B cell (primary cell): ENCODE results near the gene MAGEC3. TPM values are rescaled to one million over a fixed set of nuclear protein-coding genes. Genes with fewer than 3 reads are reported as not detected.

Experiments used
- ATAC-seq: fragments of 200-7000 bp; cut with Tn5 transposase; one replicate; pipeline ENCODE4 v1.10.0; 2021; ENCODE audit warnings: low read depth, mild to moderate bottlenecking, moderate number of reproducible peaks, moderate library complexity
- CTCF ChIA-PET: fragments of 350-600 bp; sonication (Branson Sonifier 250); formaldehyde crosslinking; loops from one replicate; lab custom pipeline; 2021; ENCODE audit warnings: antibody characterized with exemption, inconsistent platforms; lab: Charles Lee
- POLR2A ChIA-PET: fragments of 350-600 bp; sonication (Branson Sonifier 250); formaldehyde crosslinking; loops from one replicate; lab custom pipeline; 2021; ENCODE audit warnings: antibody characterized with exemption; lab: Charles Lee
- DNase-seq: peaks from one replicate; pipeline ENCODE4 v3.0.0; 2013
- H2AFZ ChIP-seq: 2 replicates; pipeline ENCODE4 v1.6.1; 2012; ENCODE audit warnings: mild to moderate bottlenecking, low read depth, low read length; ENCODE audit not compliant: insufficient read depth, poor library complexity, severe bottlenecking
- H3K27ac ChIP-seq, 2 donors: 1 replicate in 1 of 2; 2 replicates in 1 of 2; pipeline ENCODE4 v1.5.1; 2012 to 2013; ENCODE audit warnings: low read length in 2 of 2, mild to moderate bottlenecking in 2 of 2, moderate library complexity in 1 of 2
- H3K27me3 ChIP-seq, 4 experiments: fragments of 200-600 bp in 1 of 4; sonication (generic) in 1 of 4; replicated peaks in 1 of 4; 1 replicate in 2 of 4; 2 replicates in 2 of 4; pipeline versions ENCODE4 v1.6.1 to v1.7.0; 2013 to 2016; ENCODE audit warnings: low read length in 3 of 4, mild to moderate bottlenecking in 2 of 4, mixed read lengths in 1 of 4, moderate library complexity in 1 of 4; ENCODE audit not compliant: insufficient read depth in 4 of 4, control insufficient read depth in 3 of 4; ENCODE audit errors: control extremely low read depth in 1 of 4
- H3K36me3 ChIP-seq, 2 experiments: replicated peaks in 1 of 2; 1 replicate in 1 of 2; 2 replicates in 1 of 2; pipeline versions ENCODE4 v1.6.1 to v1.7.1; 2013; ENCODE audit warnings: low read length in 1 of 2; ENCODE audit not compliant: insufficient read depth in 2 of 2, control insufficient read depth in 1 of 2; ENCODE audit errors: control extremely low read depth in 1 of 2, extremely low read depth in 1 of 2
- H3K4me1 ChIP-seq, 2 donors: fragments of 200-600 bp in 1 of 2; sonication (generic) in 1 of 2; 1 replicate in 1 of 2; 2 replicates in 1 of 2; pipeline versions ENCODE4 v1.5.1 to v1.6.1; 2013 to 2017; ENCODE audit warnings: low read length in 2 of 2; ENCODE audit not compliant: control insufficient read depth in 2 of 2, insufficient read depth in 2 of 2
- H3K4me2 ChIP-seq: replicated peaks from 2 replicates; pipeline ENCODE3; 2012; ENCODE audit warnings: mild to moderate bottlenecking, low read depth, low read length; ENCODE audit not compliant: poor library complexity, severe bottlenecking
- H3K4me3 ChIP-seq, 5 experiments: fragments of 200-600 bp in 1 of 5; sonication (generic) in 1 of 5; 1 replicate in 3 of 5; 2 replicates in 2 of 5; pipeline versions ENCODE4 v1.5.1 to v1.7.0; 2011 to 2016; ENCODE audit warnings: low read length in 4 of 5, mild to moderate bottlenecking in 4 of 5, low read depth in 2 of 5, control low read depth in 1 of 5, moderate library complexity in 1 of 5; ENCODE audit not compliant: insufficient read depth in 1 of 5; ENCODE audit errors: control extremely low read depth in 1 of 5, extremely low read depth in 1 of 5
- H3K79me2 ChIP-seq: fragments of 200-600 bp; sonication (generic); one replicate; pipeline ENCODE4 v1.6.0; 2016; ENCODE audit warnings: low read length; ENCODE audit not compliant: control insufficient read depth, insufficient read depth
- H3K9ac ChIP-seq: fragments of 200-600 bp; sonication (generic); 2 replicates; pipeline ENCODE4 v1.6.1; 2017; ENCODE audit warnings: mild to moderate bottlenecking, low read length, moderate library complexity
- H3K9me3 ChIP-seq, 3 donors: one replicate each; pipeline versions ENCODE4 v1.6.1 to v1.7.1; 2013; ENCODE audit warnings: low read length in 2 of 3; ENCODE audit not compliant: control insufficient read depth in 2 of 3, insufficient read depth in 1 of 3; ENCODE audit errors: control extremely low read depth in 1 of 3
- H4K20me1 ChIP-seq: 2 replicates; pipeline ENCODE4 v1.6.0; 2012; ENCODE audit warnings: mild to moderate bottlenecking, low read length; ENCODE audit not compliant: insufficient read depth, control insufficient read depth, poor library complexity, severe bottlenecking
- H3K27ac Mint-ChIP-seq: one replicate; pipeline ENCODE4 v1.8.0; 2021; ENCODE audit warnings: mixed read lengths
- H3K27me3 Mint-ChIP-seq: one replicate; pipeline ENCODE4 v1.8.0; 2021; ENCODE audit warnings: mixed read lengths
- H3K4me1 Mint-ChIP-seq: one replicate; pipeline ENCODE4 v1.8.0; 2021; ENCODE audit warnings: mixed read lengths
- H3K4me3 Mint-ChIP-seq: one replicate; pipeline ENCODE4 v1.8.0; 2021; ENCODE audit warnings: mixed read lengths
- H3K9me3 Mint-ChIP-seq: one replicate; pipeline ENCODE4 v1.8.0; 2022; ENCODE audit warnings: mixed read lengths; ENCODE audit not compliant: insufficient read depth
- EZH2 ChIP-seq: IDR thresholded peaks from 2 replicates; pipeline ENCODE4 v1.6.1; 2012; ENCODE audit warnings: borderline replicate concordance, low read depth, mild to moderate bottlenecking, moderate library complexity, low read length; ENCODE audit not compliant: insufficient read depth, poor library complexity, severe bottlenecking
- WGBS: methylation state at CpG from one replicate; pipeline ENCODE4 v1.1.5; 2013; ENCODE audit warnings: missing lambda C conversion rate; ENCODE audit not compliant: insufficient coverage; 5-methylcytosine and 5-hydroxymethylcytosine counted together
- intact Hi-C: fragments of 100-400 bp; cut with micrococcal nuclease; formaldehyde crosslinking; loops from one replicate; pipeline ENCODE4 v1.10.0; 2022
- polyA plus RNA-seq: library from polyadenylated mRNA; depleted of rRNA; stranded (reverse); fragments of >200 nt; gene quantifications from 2 replicates; pipeline ENCODE4 v1.2.3, GENCODE V29; 2012
- total RNA-seq, 2 donors: library from RNA; stranded (reverse); fragments of 120-200 nt in 1 of 2; gene quantifications; 1 replicate in 1 of 2; 2 replicates in 1 of 2; pipeline versions ENCODE4 v1.2.3 to v1.2.4, GENCODE V29; 2013 to 2022
- TF ChIP-seq, protein P1 (sequence below): fragments of 200-600 bp; IDR thresholded peaks from one replicate; pipeline ENCODE4 v1.8.0; 2022; ENCODE audit warnings: antibody characterized with exemption, mild to moderate bottlenecking

MAGEC3 gene
- total and polyA plus RNA-seq, 2 donors (not counting 1 experiment from before 2014, with no cell fraction given): not detected

GRCh38 chrX:141894733-141895132 is 56.6 kb downstream of the MAGEC3 start:
- Histone ChIP-seq H2AFZ (no peak overlapping the region), H3K4me3 (no peak overlapping the region), H3K9ac (no peak overlapping the region), H3K27me3 (no peaks in the 10 kb centered on the region), H3K9me3 (no peaks in the 10 kb centered on the region), H3K4me1 (no peaks in the 10 kb centered on the region), H3K27ac (no peak overlapping the region), H4K20me1 (no peaks in the 10 kb centered on the region), H3K4me2 (no peak overlapping the region), H3K79me2 (no peaks in the 10 kb centered on the region), H3K36me3 (no peaks in the 10 kb centered on the region)
- POLR2A ChIA-PET: no interaction called here
- H3K4me3 Mint-ChIP-seq: no peak overlapping the region
- H3K9me3 Mint-ChIP-seq: no peaks in the 10 kb centered on the region
- intact Hi-C loops: no loop called here
- WGBS: 80% methylated on average over 3 of the region's 7 CpGs
- ATAC-seq: no peak
- TF ChIP-seq, protein P1, sequence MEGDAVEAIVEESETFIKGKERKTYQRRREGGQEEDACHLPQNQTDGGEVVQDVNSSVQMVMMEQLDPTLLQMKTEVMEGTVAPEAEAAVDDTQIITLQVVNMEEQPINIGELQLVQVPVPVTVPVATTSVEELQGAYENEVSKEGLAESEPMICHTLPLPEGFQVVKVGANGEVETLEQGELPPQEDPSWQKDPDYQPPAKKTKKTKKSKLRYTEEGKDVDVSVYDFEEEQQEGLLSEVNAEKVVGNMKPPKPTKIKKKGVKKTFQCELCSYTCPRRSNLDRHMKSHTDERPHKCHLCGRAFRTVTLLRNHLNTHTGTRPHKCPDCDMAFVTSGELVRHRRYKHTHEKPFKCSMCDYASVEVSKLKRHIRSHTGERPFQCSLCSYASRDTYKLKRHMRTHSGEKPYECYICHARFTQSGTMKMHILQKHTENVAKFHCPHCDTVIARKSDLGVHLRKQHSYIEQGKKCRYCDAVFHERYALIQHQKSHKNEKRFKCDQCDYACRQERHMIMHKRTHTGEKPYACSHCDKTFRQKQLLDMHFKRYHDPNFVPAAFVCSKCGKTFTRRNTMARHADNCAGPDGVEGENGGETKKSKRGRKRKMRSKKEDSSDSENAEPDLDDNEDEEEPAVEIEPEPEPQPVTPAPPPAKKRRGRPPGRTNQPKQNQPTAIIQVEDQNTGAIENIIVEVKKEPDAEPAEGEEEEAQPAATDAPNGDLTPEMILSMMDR: no peak
- no peak for TF ChIP-seq EZH2
- CTCF ChIA-PET: no interaction called here
- H3K27me3 Mint-ChIP-seq: no peaks in the 10 kb centered on the region
- no peak for DNase-seq
- no peak overlapping the region for H3K27ac Mint-ChIP-seq
- no peaks in the 10 kb centered on the region for H3K4me1 Mint-ChIP-seq

- Histone ChIP-seq H3K9ac (no peak overlapping the region), H3K4me1 (no peaks in the 10 kb centered on the region), H3K9me3 (peaks cover 0 to 1% (median 0%) of the 10 kb centered on the region in 3 donors), H3K4me2 (no peak overlapping the region), H3K27me3 (no peaks in the 10 kb centered on the region), H2AFZ (no peak overlapping the region), H3K27ac (no peak overlapping the region), H3K4me3 (no peak overlapping the region), H4K20me1 (no peaks in the 10 kb centered on the region), H3K36me3 (no peaks in the 10 kb centered on the region), H3K79me2 (no peaks in the 10 kb centered on the region)
- Mint-ChIP-seq H3K4me1 (no peaks in the 10 kb centered on the region), H3K9me3 (no peaks in the 10 kb centered on the region), H3K4me3 (no peak overlapping the region), H3K27ac (no peak overlapping the region), H3K27me3 (no peaks in the 10 kb centered on the region)
- no peak for TF ChIP-seq EZH2
- TF ChIP-seq, protein P1: no peak
- POLR2A ChIA-PET: no interaction called here
- WGBS: no CpG with 5 or more reads among the region's 2 CpGs
- no peak for ATAC-seq
- DNase-seq: no peak
- CTCF ChIA-PET: no interaction called here
- intact Hi-C loops: no loop called here
Measured at GRCh38 chrX:141897690-141898089, 59.6 kb downstream of the MAGEC3 start.
